Small intestine (tissue), 7 donors: Measurements from ENCODE around the gene TMEM143. TPM values are rescaled to one million over a fixed set of nuclear protein-coding genes. Genes with fewer than 3 reads are reported as not detected.
A peak's percentile ranks its signal among the peaks of the same experiment; 100 is the strongest.

ENCODE experiments used
- DNase-seq, 2 donors: peaks; one replicate each; pipeline versions ENCODE4 v3.0.0 to v3.0.0-alpha.2; 2013
- FAIRE-seq: peaks from 2 replicates; lab custom pipeline; 2012; peaks lifted over from hg19 to GRCh38; lab: Jason Lieb, UNC
- H3K27ac ChIP-seq, 3 donors: one replicate each; pipeline ENCODE4 v1.5.1; 2013; ENCODE audit warnings: low read length in 2 of 3, mild to moderate bottlenecking in 2 of 3, control low read depth in 1 of 3, inconsistent platforms in 1 of 3, low read depth in 1 of 3, moderate library complexity in 1 of 3
- H3K27me3 ChIP-seq, 3 donors: one replicate each; pipeline ENCODE4 v1.6.1; 2013; ENCODE audit warnings: low read length in 3 of 3, inconsistent platforms in 1 of 3; ENCODE audit not compliant: control insufficient read depth in 3 of 3, insufficient read depth in 3 of 3
- H3K36me3 ChIP-seq, 3 donors: one replicate each; pipeline ENCODE4 v1.6.1; 2013; ENCODE audit warnings: low read length in 3 of 3, inconsistent platforms in 1 of 3, low read depth in 1 of 3, mild to moderate bottlenecking in 1 of 3, moderate library complexity in 1 of 3; ENCODE audit not compliant: control insufficient read depth in 3 of 3, insufficient read depth in 2 of 3
- H3K4me1 ChIP-seq, 3 donors: one replicate each; pipeline ENCODE4 v1.6.1; 2013; ENCODE audit warnings: low read length in 2 of 3, inconsistent platforms in 1 of 3, low read depth in 1 of 3, mild to moderate bottlenecking in 1 of 3, moderate library complexity in 1 of 3; ENCODE audit not compliant: control insufficient read depth in 3 of 3, insufficient read depth in 2 of 3
- H3K4me3 ChIP-seq, 3 donors: one replicate each; pipeline ENCODE4 v1.5.1; 2013; ENCODE audit warnings: low read length in 3 of 3, control low read depth in 1 of 3, inconsistent platforms in 1 of 3, low read depth in 1 of 3, mild to moderate bottlenecking in 1 of 3, moderate library complexity in 1 of 3
- H3K9me3 ChIP-seq, 2 donors: one replicate each; pipeline ENCODE4 v1.6.1; 2013; ENCODE audit warnings: low read depth in 1 of 2, low read length in 1 of 2; ENCODE audit not compliant: control insufficient read depth in 2 of 2, insufficient read depth in 1 of 2
- WGBS, 3 donors: extraction: QIAGEN DNeasy Blood & Tissue Kit; methylation state at CpG; one replicate each; pipeline ENCODE4 v1.1.7; 2013; 5-methylcytosine and 5-hydroxymethylcytosine counted together
- polyA plus RNA-seq, 4 donors: library from polyadenylated mRNA; stranded (reverse) in 3 of 4; unstranded in 1 of 4; fragments of 200-250 nt in 3 of 4; fragments of 120-200 nt in 1 of 4; gene quantifications; one replicate each; pipeline versions ENCODE4 v1.2.1 to v1.2.3, GENCODE V29; 2013
- donor health status: healthy with polysubstance abuse.
- donor health status: control.
- donor health status: control.
- donor health status: Bipolar disorder and iron deficiency.
- donor health status: healthy.

The TMEM143 gene
- polyA plus RNA-seq, 4 donors = 5.9 to 13.2 (median 10.6) TPM

DNA sequence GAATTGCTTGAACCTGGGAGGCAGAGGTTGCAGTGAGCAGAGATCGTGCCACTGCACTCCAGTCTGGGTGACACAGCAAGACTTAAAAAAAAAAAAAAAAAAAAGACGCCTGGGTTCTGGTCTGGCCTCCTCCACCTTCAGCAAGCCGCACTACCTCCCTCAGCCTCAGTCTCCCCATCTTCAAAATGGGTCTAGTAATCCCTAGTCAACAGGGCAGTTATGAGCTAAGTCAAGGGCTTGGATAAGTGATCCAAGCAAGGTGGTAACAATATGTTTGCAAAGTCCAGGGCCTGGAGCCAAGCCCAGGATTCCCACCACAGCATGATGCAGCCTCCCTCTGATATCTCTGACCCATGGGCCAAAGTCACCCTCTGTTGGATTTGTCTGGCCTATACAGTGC lies 23.2 kb upstream of the TMEM143 start:
- peaks cover 0 to 6% (median 5%) of the 10 kb centered on the region in 3 donors for H3K4me1 ChIP-seq
- no peak overlapping the region for H3K4me3 ChIP-seq
- H3K9me3 ChIP-seq = no peaks in the 10 kb centered on the region
- H3K36me3 ChIP-seq = peaks cover 23 to 70% (median 25%) of the 10 kb centered on the region in 3 donors
- no peak for FAIRE-seq
- 90 to 100% (median 95%) methylated on average over 2 to 3 of the region's 3 CpGs for WGBS, 3 donors
- no peaks in the 10 kb centered on the region for H3K27me3 ChIP-seq
- no peak for DNase-seq
- H3K27ac ChIP-seq = no peak overlapping the region

DNA sequence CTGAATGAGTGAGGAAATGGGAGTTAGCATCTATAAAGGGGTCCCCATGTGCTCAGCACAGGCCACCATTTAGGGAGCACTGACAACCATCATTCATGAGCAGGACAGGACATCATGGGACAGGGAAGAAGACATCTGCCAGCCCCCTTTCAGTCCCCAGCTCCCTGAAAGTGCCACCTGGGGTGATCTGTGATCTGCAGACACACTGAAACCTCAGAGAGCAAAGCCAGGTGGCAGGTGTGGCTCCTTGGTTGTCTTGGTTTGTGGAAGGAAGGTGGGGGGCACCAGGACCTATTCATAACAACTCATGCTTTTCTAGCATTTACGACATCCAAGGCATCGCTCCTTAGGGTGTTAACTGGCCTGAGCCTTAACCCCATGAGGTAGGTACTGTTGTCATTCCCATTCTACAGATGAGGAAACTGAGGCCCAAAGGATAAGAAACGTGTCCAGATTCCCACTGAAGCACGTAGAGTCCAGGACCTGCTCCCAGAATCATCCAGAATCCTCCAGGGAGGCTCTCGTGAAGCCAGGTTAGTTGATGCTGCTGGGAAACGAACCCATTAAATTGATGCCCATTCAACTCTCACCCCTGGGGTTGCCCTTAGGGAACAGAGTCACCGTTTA lies 21.8 kb upstream of the TMEM143 start:
- Histone ChIP-seq H3K27me3 (no peaks in the 10 kb centered on the region), H3K4me1 (peaks cover 0 to 6% (median 5%) of the 10 kb centered on the region in 3 donors), H3K9me3 (no peaks in the 10 kb centered on the region), H3K4me3 (no peak overlapping the region), H3K27ac (no peak overlapping the region), H3K36me3 (peaks cover 25 to 82% (median 28%) of the 10 kb centered on the region in 3 donors)
- WGBS, 3 donors = 84 to 87% (median 87%) methylated on average over 7 of the region's 7 CpGs
- no peak for FAIRE-seq
- no peak for DNase-seq

DNA sequence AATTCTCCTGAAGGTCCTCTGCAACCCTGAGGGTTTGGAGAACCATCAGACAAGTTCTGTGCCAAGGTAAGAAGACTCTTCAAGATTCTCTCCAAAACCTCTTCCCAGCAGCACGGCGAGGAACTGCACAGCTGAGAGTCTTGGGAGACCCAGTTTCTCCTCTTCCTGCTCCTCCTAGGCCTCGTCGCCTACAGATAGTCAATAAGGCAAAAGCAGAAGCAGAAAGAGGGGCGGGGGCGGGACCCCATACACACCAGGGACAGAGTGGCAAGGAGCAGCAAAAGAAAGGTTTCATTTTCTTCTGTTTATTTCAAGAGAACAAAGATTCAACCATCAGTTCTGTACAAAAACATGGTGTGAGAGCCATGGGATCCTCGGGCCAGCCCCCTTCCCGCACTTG lies 18.5 kb upstream of the TMEM143 start:
- H3K27me3 ChIP-seq = no peaks in the 10 kb centered on the region
- WGBS, 3 donors = 94 to 98% (median 96%) methylated on average over 8 of the region's 8 CpGs
- H3K4me1 ChIP-seq = no peaks in the 10 kb centered on the region
- H3K27ac ChIP-seq = no peak overlapping the region
- H3K9me3 ChIP-seq = no peaks in the 10 kb centered on the region
- no peak overlapping the region for H3K4me3 ChIP-seq
- FAIRE-seq (no peak), DNase-seq (no peak)
- H3K36me3 ChIP-seq = peaks cover 25 to 70% (median 26%) of the 10 kb centered on the region in 3 donors

DNA sequence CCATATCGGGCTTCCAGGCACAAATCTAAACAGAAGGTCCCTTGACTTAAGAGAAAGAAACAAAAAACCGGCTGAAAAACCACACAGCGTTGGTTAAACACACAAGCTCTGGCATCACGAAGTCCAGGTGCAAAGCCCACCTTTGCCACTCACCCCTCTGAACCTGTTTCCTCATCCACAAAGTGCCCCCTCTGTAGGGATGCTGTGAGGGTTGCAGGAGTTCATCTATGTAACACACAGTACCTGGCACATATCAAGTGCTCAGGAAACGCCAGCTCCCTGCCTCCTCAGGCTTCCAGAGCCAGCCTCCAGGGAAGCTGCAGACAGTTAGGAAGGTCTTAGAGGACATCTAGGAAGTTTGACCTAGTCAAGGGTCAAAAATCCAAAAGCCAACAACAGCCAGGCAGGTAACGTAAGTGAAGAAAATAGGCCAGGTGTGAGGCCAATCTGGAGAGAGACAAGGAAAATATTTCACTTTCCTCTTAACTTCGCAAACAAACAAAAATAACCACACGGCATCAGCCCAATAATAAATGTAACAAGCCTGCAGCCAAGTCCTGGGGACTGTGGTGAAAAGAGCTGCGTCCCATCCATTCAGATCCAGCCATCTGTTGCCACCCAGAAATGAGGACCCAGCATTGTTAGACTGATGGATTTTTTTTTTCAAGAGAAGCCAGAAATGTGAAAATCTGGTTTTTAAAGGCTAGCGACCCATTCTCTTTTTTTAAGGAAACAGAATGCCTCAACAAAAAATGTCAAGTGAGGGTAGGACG lies 17.6 kb upstream of the TMEM143 start:
- Histone ChIP-seq H3K9me3 (no peaks in the 10 kb centered on the region), H3K36me3 (peaks cover 23 to 61% (median 25%) of the 10 kb centered on the region in 3 donors), H3K4me3 (no peak overlapping the region), H3K27ac (no peak overlapping the region), H3K27me3 (no peaks in the 10 kb centered on the region), H3K4me1 (no peaks in the 10 kb centered on the region)
- DNase-seq (no peak), FAIRE-seq (no peak)
- 85 to 89% (median 87%) methylated on average over 11 of the region's 11 CpGs for WGBS, 3 donors

DNA sequence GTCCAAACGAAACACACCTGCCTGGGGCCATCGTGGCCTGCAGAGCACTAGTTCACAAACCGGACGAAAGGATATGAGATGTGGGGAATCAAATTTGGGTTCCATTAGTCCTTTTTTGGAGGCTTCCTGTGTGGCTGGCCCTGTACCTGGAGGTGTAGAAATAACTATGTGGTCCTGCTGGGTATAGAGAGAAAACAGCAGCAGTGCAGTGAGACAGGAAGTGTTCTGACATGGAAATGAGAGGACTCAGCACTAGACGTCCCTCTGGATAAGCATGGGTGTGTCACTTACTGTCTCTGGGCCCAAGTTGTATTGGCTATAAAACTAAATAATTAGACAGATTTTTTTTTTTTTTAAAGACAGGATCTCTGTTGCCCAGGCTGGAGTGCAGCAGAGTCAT lies 15.3 kb upstream of the TMEM143 start:
- H3K27ac ChIP-seq = no peak overlapping the region

DNA sequence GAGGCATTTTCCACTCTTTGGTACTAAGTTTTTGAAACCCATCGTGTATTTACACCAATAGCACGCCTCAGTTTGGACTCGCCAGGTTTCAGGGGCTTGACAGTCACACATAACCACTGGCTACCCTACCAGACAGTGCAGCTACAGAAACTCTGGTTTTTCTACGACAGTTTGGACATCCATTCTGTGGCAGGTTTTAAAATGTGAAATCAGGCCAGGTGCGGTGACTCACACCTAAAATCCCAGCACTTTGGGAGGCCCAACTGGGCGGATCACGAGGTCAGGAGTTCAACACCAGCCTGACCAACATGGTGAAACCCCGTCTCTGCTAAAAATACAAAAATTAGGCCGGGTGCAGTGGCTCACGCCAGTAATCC lies 14.4 kb upstream of the TMEM143 start:
- DNase-seq (no peak), FAIRE-seq (no peak)
- peaks cover 5 to 29% (median 10%) of the 10 kb centered on the region in 3 donors for H3K36me3 ChIP-seq
- no peak overlapping the region for H3K4me3 ChIP-seq
- no peaks in the 10 kb centered on the region for H3K4me1 ChIP-seq
- no peak overlapping the region for H3K27ac ChIP-seq
- no peaks in the 10 kb centered on the region for H3K9me3 ChIP-seq
- H3K27me3 ChIP-seq = no peaks in the 10 kb centered on the region
- WGBS, 3 donors = 87 to 91% (median 90%) methylated on average over 10 of the region's 10 CpGs

More for the DNA sequence above, 15.3 kb upstream of the TMEM143 start:
- FAIRE-seq (no peak), DNase-seq (peak in 1 of 2 donors; percentile 38)
- H3K27me3 ChIP-seq = no peaks in the 10 kb centered on the region
- 70 to 75% (median 73%) methylated on average over 5 of the region's 5 CpGs for WGBS, 3 donors
- no peaks in the 10 kb centered on the region for H3K4me1 ChIP-seq
- no peak overlapping the region for H3K4me3 ChIP-seq
- H3K36me3 ChIP-seq = peaks cover 12 to 38% (median 13%) of the 10 kb centered on the region in 3 donors
- H3K9me3 ChIP-seq = no peaks in the 10 kb centered on the region

DNA sequence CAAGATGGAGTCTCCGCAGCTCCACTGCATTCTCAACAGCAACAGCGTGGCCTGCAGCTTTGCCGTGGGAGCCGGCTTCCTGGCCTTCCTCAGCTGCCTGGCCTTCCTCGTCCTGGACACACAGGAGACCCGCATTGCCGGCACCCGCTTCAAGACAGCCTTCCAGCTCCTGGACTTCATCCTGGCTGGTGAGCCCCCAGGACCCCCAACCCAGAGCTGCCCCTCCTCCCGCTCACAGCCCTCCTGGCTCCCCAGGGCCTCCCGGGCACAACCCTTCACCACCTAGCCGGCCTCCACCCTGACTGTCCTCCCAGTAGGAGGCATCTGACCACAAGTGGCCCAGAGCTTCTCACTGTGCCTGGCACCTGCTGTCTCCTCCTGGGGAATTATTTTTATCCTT lies 9.8 kb upstream of the TMEM143 start:
- no peak for FAIRE-seq
- no peaks in the 10 kb centered on the region for H3K9me3 ChIP-seq
- no peaks in the 10 kb centered on the region for H3K36me3 ChIP-seq
- H3K4me3 ChIP-seq = no peak overlapping the region
- H3K27ac ChIP-seq = no peak overlapping the region
- H3K4me1 ChIP-seq = peaks cover 0 to 8% (median 0%) of the 10 kb centered on the region in 3 donors
- WGBS, 3 donors = 90 to 94% (median 94%) methylated on average over 11 of the region's 11 CpGs
- no peaks in the 10 kb centered on the region for H3K27me3 ChIP-seq
- DNase-seq = no peak

DNA sequence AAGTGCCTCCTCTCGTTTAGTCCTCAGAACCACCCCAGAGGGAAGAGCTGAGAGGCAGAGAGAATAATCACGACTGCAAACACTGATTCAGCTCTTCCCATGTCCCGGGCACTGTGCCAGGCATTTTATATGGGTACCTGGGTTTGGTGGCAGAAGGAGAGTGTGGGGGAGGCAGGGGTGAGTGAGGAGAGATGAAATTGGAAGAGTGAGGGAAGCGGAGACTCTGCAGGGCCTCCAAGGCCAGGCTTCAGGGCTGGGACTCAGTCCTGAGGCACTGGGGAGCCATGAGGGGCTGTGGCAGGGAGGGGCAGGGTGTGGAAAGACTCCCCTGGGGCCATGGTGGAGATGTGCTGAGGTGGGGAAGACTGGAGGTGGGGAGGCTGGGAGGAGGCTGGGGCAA lies 9.2 kb upstream of the TMEM143 start:
- H3K27ac ChIP-seq = no peak overlapping the region
- H3K36me3 ChIP-seq = no peaks in the 10 kb centered on the region
- no peaks in the 10 kb centered on the region for H3K27me3 ChIP-seq
- no peak for DNase-seq
- 23 to 54% (median 30%) methylated on average over 4 of the region's 4 CpGs for WGBS, 3 donors
- no peak for FAIRE-seq
- no peaks in the 10 kb centered on the region for H3K9me3 ChIP-seq
- peaks cover 0 to 14% (median 1%) of the 10 kb centered on the region in 3 donors for H3K4me1 ChIP-seq
- no peak overlapping the region for H3K4me3 ChIP-seq
